Adrenal gland (tissue), 5 donors: ENCODE measurements around the gene CACNA1F.

ENCODE experiments used
- POLR2A ChIP-seq, 2 donors: fragments of 450-650 bp; IDR thresholded peaks; one replicate each; pipeline ENCODE4 v1.6.1; 2017; ENCODE audit warnings: antibody characterized with exemption in 2 of 2, mild to moderate bottlenecking in 2 of 2, moderate library complexity in 1 of 2
- TF ChIP-seq, protein P1 (sequence below), 6 experiments: fragments of 450-650 bp in 4 of 6; fragments of 200-600 bp in 2 of 6; sonication (generic) in 1 of 6; IDR thresholded peaks; 1 replicate in 5 of 6; 2 replicates in 1 of 6; pipeline versions ENCODE4 v1.5.1 to v1.8.0; 2016 to 2021; ENCODE audit warnings: antibody characterized with exemption in 6 of 6, mild to moderate bottlenecking in 2 of 6, moderate library complexity in 1 of 6
- donor health status: DM: no; HTN: no; CAD: no.

DNA sequence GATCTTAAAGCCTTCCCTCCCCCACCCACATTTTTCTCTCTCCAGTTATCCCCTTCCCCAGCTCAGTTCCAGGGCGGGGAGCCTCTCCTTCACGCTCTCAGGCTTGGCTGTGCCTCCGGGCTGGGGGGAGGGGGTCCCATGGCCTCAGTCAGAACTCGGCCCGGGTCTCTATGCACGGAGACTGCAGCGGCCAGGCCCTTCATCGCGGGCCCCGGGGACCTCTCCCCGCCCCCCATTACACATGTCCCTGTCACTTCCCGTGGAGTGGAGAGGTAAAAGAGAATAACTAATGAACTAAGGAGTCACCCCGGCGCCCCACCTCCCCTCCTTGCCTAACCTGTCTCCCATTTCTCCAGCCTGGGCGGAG, 46.1 kb downstream of the CACNA1F start:
- TF ChIP-seq, protein P1, sequence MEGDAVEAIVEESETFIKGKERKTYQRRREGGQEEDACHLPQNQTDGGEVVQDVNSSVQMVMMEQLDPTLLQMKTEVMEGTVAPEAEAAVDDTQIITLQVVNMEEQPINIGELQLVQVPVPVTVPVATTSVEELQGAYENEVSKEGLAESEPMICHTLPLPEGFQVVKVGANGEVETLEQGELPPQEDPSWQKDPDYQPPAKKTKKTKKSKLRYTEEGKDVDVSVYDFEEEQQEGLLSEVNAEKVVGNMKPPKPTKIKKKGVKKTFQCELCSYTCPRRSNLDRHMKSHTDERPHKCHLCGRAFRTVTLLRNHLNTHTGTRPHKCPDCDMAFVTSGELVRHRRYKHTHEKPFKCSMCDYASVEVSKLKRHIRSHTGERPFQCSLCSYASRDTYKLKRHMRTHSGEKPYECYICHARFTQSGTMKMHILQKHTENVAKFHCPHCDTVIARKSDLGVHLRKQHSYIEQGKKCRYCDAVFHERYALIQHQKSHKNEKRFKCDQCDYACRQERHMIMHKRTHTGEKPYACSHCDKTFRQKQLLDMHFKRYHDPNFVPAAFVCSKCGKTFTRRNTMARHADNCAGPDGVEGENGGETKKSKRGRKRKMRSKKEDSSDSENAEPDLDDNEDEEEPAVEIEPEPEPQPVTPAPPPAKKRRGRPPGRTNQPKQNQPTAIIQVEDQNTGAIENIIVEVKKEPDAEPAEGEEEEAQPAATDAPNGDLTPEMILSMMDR (IDR thresholded peaks at IDR 0.05) = no peak
- no peak for TF ChIP-seq POLR2A (IDR thresholded peaks at IDR 0.05)
